Gastrocnemius medialis (tissue), 4 donors: ENCODE measurements around the gene ZSCAN4. TPM values are rescaled to one million over a fixed set of nuclear protein-coding genes. Genes with fewer than 3 reads are reported as not detected.

Source experiments
- ATAC-seq, 2 donors: fragments of 150-250 bp; one replicate each; pipeline ENCODE4 v1.9.1; 2016
- DNase-seq, 2 donors: peaks; one replicate each; pipeline ENCODE4 v3.0.0-alpha.2; 2019
- H3K27ac ChIP-seq, 4 donors: fragments of 200-600 bp; sonication (generic); 1 replicate in 1 of 4; 2 replicates in 3 of 4; pipeline ENCODE4 v1.5.1; 2016 to 2018; ENCODE audit warnings: mild to moderate bottlenecking in 2 of 4, moderate library complexity in 1 of 4
- H3K27me3 ChIP-seq, 3 donors: fragments of 200-600 bp; sonication (generic) in 2 of 3; 1 replicate in 1 of 3; 2 replicates in 2 of 3; pipeline versions ENCODE4 v1.5.1 to v1.6.0; 2016 to 2019; ENCODE audit warnings: mild to moderate bottlenecking in 1 of 3, moderate library complexity in 1 of 3
- H3K36me3 ChIP-seq, 2 donors: fragments of 200-600 bp; sonication (generic) in 1 of 2; one replicate each; pipeline ENCODE4 v1.5.1; 2017 to 2018
- H3K4me1 ChIP-seq, 2 donors: fragments of 200-600 bp; sonication (generic) in 1 of 2; one replicate each; pipeline ENCODE4 v1.5.1; 2016 to 2017; ENCODE audit warnings: mild to moderate bottlenecking in 2 of 2
- H3K4me3 ChIP-seq, 4 donors: fragments of 200-600 bp; sonication (generic) in 3 of 4; 1 replicate in 1 of 4; 2 replicates in 3 of 4; pipeline ENCODE4 v1.5.1; 2016 to 2019; ENCODE audit warnings: mild to moderate bottlenecking in 2 of 4
- H3K9me3 ChIP-seq, 3 donors: fragments of 200-600 bp; sonication (generic) in 2 of 3; 1 replicate in 1 of 3; 2 replicates in 2 of 3; pipeline ENCODE4 v1.5.1; 2016 to 2019
- POLR2A ChIP-seq, 2 donors: fragments of 450-650 bp; IDR thresholded peaks; one replicate each; pipeline ENCODE4 v1.6.1; 2017; ENCODE audit warnings: antibody characterized with exemption in 2 of 2, mild to moderate bottlenecking in 2 of 2, moderate library complexity in 2 of 2
- in situ Hi-C, 4 donors: fragments of 200-750 bp; cut with MboI; loops; one replicate each; pipeline versions ENCODE4 v1.15.0 to v1.8.0; 2017; ENCODE audit warnings: low sequenced_read_pairs in 4 of 4
- intact Hi-C: fragments of 100-400 bp; cut with DNase I; formaldehyde crosslinking; loops from one replicate; pipeline ENCODE4 v1.15.1; 2023; ENCODE audit warnings: low total_unique reads
- total RNA-seq, 4 donors: library from RNA; depleted of rRNA; stranded (reverse); fragments of >200 nt; gene quantifications; one replicate each; pipeline versions ENCODE4 v1.1.0 to v1.2.3, GENCODE V29; 2016
- TF ChIP-seq, protein P1 (sequence below), 5 experiments: fragments of 450-650 bp in 3 of 5; fragments of 200-600 bp in 2 of 5; sonication (generic) in 2 of 5; IDR thresholded peaks in 4 of 5; conservative IDR thresholded peaks in 1 of 5; 1 replicate in 4 of 5; 2 replicates in 1 of 5; pipeline ENCODE4 v1.5.1; 2016 to 2019; ENCODE audit warnings: antibody characterized with exemption in 5 of 5, mild to moderate bottlenecking in 3 of 5, moderate library complexity in 3 of 5

Gene ZSCAN4, protein sequence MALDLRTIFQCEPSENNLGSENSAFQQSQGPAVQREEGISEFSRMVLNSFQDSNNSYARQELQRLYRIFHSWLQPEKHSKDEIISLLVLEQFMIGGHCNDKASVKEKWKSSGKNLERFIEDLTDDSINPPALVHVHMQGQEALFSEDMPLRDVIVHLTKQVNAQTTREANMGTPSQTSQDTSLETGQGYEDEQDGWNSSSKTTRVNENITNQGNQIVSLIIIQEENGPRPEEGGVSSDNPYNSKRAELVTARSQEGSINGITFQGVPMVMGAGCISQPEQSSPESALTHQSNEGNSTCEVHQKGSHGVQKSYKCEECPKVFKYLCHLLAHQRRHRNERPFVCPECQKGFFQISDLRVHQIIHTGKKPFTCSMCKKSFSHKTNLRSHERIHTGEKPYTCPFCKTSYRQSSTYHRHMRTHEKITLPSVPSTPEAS
- total RNA-seq: not detected

DNA sequence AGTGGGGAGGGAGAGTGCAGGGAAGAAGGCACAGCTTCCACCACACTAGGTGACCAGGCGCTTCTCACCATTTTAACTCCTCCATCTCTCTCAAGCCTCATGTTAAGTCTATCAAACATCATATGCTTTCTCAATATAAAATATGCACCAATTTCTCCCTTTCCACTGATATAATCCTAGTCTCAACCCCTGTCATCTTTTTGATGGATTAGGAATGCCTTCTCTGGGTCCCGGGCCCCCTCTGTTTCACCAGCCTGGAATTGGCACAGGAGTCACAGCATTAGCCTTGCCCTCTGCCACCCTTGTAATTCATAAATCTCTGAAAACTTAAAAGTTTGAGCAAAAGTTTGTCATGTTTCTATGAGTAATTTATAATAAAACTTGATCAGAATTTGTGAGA, at the start of gene ZSCAN4:
Gene ZSCAN4, plus strand, starts transcription at position 301 of the 400 bp plus-strand sequence. CDS start 7,211 bp downstream, outside the sequence.
- DNase-seq (no peak), ATAC-seq (no peak)
- TF ChIP-seq, protein P1, sequence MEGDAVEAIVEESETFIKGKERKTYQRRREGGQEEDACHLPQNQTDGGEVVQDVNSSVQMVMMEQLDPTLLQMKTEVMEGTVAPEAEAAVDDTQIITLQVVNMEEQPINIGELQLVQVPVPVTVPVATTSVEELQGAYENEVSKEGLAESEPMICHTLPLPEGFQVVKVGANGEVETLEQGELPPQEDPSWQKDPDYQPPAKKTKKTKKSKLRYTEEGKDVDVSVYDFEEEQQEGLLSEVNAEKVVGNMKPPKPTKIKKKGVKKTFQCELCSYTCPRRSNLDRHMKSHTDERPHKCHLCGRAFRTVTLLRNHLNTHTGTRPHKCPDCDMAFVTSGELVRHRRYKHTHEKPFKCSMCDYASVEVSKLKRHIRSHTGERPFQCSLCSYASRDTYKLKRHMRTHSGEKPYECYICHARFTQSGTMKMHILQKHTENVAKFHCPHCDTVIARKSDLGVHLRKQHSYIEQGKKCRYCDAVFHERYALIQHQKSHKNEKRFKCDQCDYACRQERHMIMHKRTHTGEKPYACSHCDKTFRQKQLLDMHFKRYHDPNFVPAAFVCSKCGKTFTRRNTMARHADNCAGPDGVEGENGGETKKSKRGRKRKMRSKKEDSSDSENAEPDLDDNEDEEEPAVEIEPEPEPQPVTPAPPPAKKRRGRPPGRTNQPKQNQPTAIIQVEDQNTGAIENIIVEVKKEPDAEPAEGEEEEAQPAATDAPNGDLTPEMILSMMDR (IDR thresholded peaks at IDR 0.05 in 4 of 5, conservative IDR thresholded peaks at IDR 0.05 in 1 of 5): no peak
- TF ChIP-seq POLR2A (IDR thresholded peaks at IDR 0.05): no peak
- Histone ChIP-seq H3K9me3 (no peaks in the 10 kb centered on the region), H3K4me1 (peaks cover 0 to 3% of the 10 kb centered on the region in 2 donors), H3K4me3 (no peak within 1 kb of the TSS), H3K36me3 (no peaks in the 10 kb centered on the region), H3K27me3 (peaks cover 0 to 18% (median 4%) of the 10 kb centered on the region in 3 donors), H3K27ac (no peak within 1 kb of the TSS)
- in situ Hi-C loops (no loop called here), intact Hi-C loops (no loop called here)

DNA sequence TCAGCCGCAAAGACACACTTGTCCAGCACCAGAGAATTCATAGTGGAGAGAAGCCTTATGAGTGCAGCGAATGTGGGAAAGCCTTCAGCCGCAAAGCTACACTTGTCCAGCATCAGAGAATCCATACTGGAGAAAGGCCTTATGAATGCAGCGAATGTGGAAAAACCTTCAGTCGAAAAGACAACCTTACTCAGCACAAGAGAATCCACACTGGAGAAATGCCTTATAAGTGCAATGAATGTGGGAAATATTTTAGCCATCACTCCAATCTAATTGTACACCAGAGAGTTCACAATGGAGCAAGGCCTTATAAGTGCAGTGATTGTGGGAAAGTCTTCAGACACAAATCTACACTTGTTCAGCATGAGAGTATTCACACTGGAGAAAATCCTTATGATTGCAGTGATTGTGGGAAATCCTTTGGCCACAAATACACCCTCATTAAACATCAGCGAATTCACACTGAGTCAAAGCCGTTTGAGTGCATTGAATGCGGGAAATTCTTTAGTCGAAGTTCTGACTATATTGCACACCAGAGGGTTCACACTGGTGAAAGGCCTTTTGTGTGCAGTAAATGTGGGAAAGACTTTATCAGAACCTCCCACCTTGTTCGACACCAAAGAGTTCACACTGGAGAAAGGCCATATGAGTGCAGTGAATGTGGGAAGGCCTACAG, 47.9 kb upstream of the ZSCAN4 start:
- DNase-seq (no peak), ATAC-seq (no peak)
- H3K27ac ChIP-seq: no peak overlapping the region
- H3K9me3 ChIP-seq: peaks cover 8 to 91% (median 58%) of the 10 kb centered on the region in 3 donors
- peaks cover 0 to 7% (median 0%) of the 10 kb centered on the region in 3 donors for H3K27me3 ChIP-seq
- H3K4me3 ChIP-seq: peak overlapping the region in 1 of 4 donors; percentile 39
- H3K36me3 ChIP-seq: peaks cover 27 to 100% of the 10 kb centered on the region in 2 donors
- in situ Hi-C loops (no loop called here), intact Hi-C loops (no loop called here)
- TF ChIP-seq POLR2A (IDR thresholded peaks at IDR 0.05): no peak
- TF ChIP-seq, protein P1 (IDR thresholded peaks at IDR 0.05 in 4 of 5, conservative IDR thresholded peaks at IDR 0.05 in 1 of 5): no peak
- no peaks in the 10 kb centered on the region for H3K4me1 ChIP-seq

DNA sequence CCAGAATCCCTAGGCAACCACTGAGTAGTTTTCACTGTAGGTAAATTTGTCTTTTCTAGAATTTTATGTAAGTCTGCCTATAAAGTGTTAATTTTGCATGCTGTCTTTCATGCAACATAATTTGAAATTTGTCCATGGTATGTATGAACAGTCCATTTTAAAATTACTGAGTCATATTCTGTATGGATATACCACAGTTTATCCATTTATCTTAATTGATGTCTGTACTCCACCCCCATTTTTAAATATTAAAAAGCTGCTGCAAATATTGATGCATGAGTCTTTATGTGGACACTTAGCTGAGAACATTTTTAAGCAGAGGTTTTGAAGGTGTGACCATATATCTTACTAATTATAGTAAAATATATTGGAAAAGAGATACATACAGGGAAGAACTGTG, 45.6 kb upstream of the ZSCAN4 start:
- DNase-seq: no peak
- TF ChIP-seq, protein P1 (IDR thresholded peaks at IDR 0.05 in 4 of 5, conservative IDR thresholded peaks at IDR 0.05 in 1 of 5): no peak
- no peak for TF ChIP-seq POLR2A (IDR thresholded peaks at IDR 0.05)
- ATAC-seq: no peak
- peaks cover 27 to 81% of the 10 kb centered on the region in 2 donors for H3K36me3 ChIP-seq
- H3K27me3 ChIP-seq: peaks cover 0 to 5% (median 0%) of the 10 kb centered on the region in 3 donors
- intact Hi-C loops: no loop called here
- in situ Hi-C loops: no loop called here
- H3K27ac ChIP-seq: no peak overlapping the region
- H3K9me3 ChIP-seq: peaks cover 5 to 87% (median 43%) of the 10 kb centered on the region in 3 donors
- H3K4me1 ChIP-seq: no peaks in the 10 kb centered on the region
- peak overlapping the region in 1 of 4 donors; percentile 5 for H3K4me3 ChIP-seq

DNA sequence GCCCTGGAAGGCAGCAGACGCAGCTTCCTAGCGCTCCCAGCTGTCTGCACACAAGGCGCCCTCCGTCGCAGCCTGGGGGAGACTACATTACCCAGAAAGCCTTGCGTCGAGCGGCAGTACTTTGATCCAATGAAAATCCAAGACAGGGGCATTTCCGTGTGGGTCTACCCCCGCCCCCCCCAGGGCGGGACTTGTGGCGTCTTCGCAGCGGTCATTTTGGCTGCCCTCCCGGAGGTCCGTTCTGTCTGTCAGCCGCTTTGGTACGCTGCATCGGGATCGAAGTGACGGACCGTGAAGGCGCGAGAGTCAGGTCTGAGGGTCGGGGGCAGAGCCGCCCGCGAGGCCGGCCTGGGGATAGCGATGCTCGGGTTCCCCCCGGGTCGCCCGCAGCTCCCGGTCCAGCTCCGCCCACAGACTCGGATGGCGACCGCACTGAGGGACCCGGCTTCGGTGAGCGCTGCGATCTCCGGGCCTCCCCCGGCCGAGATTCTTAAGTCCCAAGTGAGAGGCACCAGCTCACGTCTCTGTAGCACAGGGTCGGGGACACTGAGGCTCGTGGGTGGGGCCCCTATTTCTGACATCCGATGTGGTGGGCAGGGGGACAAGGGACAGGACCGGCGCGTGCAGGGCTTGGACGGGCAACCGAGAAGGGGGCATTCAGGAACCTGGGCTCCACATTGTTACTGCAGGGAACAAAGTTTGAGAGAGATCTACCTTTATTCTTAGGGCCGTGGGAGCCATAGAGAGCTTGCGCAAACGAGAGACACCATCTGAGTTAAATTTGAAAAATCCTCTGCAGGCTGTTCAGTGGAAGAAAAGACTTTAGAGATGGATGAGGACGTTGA, 35.5 kb upstream of the ZSCAN4 start, which contains the start of gene ZNF211:
Gene ZNF211, plus strand, starts transcription at position 182 of the 845 bp plus-strand sequence. Its CDS starts 179 bp downstream, at position 361.
- intact Hi-C loops: loop anchor here (1.0 to 5.0 kb wide), 6 partner anchors 19 to 1126 kb away; partner anchors contain the start of genes ZNF134, ZNF416, ZNF419 and ZNF471
- peak within 1 kb of the TSS; percentile 79 to 86 (median 86) for H3K27ac ChIP-seq
- ATAC-seq: peak; percentile 100
- peaks cover under 1 to 11% (median 5%) of the 10 kb centered on the region in 3 donors for H3K9me3 ChIP-seq
- H3K4me3 ChIP-seq: peak within 1 kb of the TSS; percentile 85 to 96 (median 92)
- in situ Hi-C loops: loop anchor here in 1 of 4 donors (5.0 kb wide), 1 partner anchor 56 kb away; the partner anchor contains the start of gene ZNF416
- TF ChIP-seq, protein P1 (IDR thresholded peaks at IDR 0.05 in 4 of 5, conservative IDR thresholded peaks at IDR 0.05 in 1 of 5): no peak
- no peak for TF ChIP-seq POLR2A (IDR thresholded peaks at IDR 0.05)
- no peaks in the 10 kb centered on the region for H3K27me3 ChIP-seq
- H3K4me1 ChIP-seq: peaks cover 7 to 13% of the 10 kb centered on the region in 2 donors
- peak; percentile 82 to 92 for DNase-seq
- H3K36me3 ChIP-seq: peaks cover 9 to 38% of the 10 kb centered on the region in 2 donors
